ENCODE data around the gene ZNF165.

DNA sequence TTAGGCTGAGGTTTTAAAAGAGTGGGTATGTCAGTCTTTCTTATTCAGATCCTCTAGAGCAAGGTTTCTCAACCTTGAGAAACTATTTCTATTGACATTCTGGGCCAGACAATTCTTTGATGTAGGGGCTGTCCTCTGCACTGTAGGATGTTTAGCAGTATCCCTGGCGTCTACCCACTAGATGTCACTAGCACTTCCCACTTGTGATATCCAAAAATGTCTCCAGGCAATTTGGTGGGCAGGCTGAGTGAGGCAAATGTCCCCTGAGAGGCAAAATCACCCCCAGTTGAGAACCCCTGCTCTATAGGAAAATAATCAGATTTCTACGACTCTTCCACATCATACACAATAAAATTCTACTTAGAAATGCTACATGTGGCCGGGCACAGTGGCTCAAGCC lies 53.6 kb downstream of the ZNF165 start:
- TF ChIP-seq, protein P1, sequence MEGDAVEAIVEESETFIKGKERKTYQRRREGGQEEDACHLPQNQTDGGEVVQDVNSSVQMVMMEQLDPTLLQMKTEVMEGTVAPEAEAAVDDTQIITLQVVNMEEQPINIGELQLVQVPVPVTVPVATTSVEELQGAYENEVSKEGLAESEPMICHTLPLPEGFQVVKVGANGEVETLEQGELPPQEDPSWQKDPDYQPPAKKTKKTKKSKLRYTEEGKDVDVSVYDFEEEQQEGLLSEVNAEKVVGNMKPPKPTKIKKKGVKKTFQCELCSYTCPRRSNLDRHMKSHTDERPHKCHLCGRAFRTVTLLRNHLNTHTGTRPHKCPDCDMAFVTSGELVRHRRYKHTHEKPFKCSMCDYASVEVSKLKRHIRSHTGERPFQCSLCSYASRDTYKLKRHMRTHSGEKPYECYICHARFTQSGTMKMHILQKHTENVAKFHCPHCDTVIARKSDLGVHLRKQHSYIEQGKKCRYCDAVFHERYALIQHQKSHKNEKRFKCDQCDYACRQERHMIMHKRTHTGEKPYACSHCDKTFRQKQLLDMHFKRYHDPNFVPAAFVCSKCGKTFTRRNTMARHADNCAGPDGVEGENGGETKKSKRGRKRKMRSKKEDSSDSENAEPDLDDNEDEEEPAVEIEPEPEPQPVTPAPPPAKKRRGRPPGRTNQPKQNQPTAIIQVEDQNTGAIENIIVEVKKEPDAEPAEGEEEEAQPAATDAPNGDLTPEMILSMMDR (IDR thresholded peaks at IDR 0.05), result peak in 1 of 3 experiments; percentile 31
- TF ChIP-seq POLR2A (IDR thresholded peaks at IDR 0.05; ENCODE audit: low read depth) (no peak), EP300 (IDR thresholded peaks at IDR 0.05) (no peak)
